ENCODE measurements around the gene PITRM1.
"Not testable (repeated sequence)": the region's sequence is repeated elsewhere in the genome, so short reads cannot be mapped to it uniquely, and the experiment has no call there.

The PITRM1 gene

GRCh38 chr10:3122034-3122433 is 50.5 kb downstream of the PITRM1 start:
- DNase-seq, result no peak

DNA sequence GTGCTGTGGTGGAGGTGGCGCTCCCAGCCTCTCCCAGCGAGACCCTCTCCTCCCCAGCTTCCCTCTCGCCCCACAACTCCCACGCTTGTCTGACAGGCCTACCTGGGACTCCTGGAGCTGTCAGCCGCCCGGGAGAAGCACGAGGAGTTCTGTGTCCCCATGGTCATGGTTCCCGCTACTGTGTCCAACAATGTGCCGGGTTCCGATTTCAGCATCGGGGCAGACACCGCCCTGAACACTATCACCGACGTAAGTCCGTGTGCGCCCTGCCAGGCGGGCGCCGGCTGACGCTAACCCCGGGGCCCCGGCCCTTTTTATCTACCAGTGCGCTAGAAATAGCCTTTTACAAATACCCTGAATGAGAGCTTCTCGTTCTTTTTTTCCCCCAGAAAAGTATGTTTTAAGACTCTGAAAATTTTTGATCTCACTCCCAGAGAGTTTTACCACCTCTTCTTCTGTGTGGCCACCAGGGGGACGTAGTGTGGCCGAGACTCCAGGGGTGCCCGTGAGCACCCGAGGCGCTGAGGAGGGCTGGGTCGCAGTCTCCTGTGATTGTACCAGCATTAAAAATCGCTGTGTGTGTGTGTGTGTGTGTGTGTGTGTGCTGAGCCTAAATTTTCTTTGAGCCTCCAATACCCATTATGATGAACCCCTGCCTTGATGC is 52.7 kb downstream of the PITRM1 start:
- DNase-seq, result no peak

GRCh38 chr10:3118641-3119091 is 53.9 kb downstream of the PITRM1 start:
- no peak for DNase-seq

DNA sequence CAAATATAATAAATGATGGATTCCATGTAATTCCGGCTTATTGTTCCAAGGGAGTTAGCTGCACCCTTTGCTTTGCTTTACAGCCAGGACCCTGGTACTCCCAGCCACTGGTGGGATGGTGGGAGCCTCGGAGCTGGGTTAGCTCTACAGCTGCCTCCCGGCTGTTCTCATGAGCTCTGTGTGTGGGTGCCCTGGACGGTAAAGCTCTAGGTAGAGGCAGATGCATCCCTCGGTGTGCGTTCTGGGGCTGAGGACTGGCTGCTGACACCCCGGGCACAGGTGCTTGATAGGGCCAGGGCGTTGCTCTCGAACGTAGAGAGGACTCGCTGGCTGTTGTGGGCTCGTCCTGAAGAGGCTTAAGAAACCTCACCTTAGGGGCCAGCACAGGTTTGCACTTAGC is 55.1 kb downstream of the PITRM1 start:
- DNase-seq, result no peak

GRCh38 chr10:3116508-3117100 is 56.0 kb downstream of the PITRM1 start:
- no peak for DNase-seq

DNA sequence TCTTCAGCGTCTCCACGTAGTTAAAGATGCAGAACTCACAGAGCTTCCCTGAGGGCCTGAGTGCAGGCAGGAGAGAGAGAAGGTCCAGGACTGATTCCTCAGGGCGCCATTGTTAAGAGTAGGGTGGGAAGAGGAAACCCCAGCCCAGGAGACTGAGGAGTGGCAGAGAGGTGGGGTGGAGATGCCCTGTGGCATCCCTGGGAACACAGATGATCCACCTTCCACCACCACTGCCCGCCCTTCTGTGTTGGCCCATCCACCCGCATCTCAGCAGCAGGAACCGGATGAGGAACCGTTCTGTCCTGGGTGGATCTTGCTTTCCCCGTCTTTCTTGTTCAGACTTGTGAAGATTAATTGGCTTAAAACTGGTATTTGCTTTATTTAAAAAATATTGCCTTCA is 56.9 kb downstream of the PITRM1 start:
- DNase-seq, result no peak

DNA sequence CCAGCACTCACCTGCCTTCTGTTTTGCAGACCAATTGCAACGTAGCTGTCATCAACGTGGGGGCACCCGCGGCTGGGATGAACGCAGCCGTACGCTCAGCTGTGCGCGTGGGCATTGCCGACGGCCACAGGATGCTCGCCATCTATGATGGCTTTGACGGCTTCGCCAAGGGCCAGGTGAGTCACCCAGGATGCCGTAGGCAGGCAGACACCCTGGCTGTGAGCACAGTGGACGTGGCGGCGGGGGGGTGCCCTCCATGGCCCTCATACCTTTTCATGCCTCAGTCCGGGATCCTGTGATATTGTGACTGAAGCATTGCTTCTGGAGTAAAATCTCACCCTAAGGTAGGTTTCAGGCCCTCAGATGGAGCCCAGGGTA is 59.2 kb downstream of the PITRM1 start:
- no peak for DNase-seq

- peak in 6 of 14 donors; percentile 13 to 46 (median 28) for DNase-seq
These were observed 60.9 kb downstream of the PITRM1 start for GRCh38 chr10:3111621-3112163.

GRCh38 chr10:3110782-3111620 is 61.6 kb downstream of the PITRM1 start:
- no peak for DNase-seq

DNA sequence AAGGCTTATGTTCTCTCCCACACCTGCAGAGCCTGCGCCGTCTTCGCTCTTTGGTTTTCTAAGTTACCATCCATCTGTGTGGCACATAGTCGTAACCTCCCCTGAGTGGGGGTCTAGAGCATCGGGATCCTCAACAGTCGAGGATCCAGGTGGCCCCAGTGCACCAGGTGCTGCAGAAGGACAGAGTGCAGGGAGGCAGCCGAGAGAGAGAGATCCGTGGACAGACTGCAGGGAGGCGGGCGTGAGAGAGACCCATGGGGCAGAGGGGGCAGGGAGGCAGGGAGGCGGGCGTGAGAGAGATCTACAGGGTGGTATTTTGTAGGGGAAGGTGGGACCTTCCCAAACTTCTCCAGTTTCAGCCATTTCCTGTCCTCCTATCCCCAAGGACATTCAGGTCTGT is 62.9 kb downstream of the PITRM1 start:
- DNase-seq, result no peak

GRCh38 chr10:3109196-3109595 is 63.4 kb downstream of the PITRM1 start:
- no peak for DNase-seq

GRCh38 chr10:3108575-3109105 is 63.9 kb downstream of the PITRM1 start:
- DNase-seq, result no peak

GRCh38 chr10:3108033-3108432 is 64.5 kb downstream of the PITRM1 start:
- DNase-seq, result no peak

DNA sequence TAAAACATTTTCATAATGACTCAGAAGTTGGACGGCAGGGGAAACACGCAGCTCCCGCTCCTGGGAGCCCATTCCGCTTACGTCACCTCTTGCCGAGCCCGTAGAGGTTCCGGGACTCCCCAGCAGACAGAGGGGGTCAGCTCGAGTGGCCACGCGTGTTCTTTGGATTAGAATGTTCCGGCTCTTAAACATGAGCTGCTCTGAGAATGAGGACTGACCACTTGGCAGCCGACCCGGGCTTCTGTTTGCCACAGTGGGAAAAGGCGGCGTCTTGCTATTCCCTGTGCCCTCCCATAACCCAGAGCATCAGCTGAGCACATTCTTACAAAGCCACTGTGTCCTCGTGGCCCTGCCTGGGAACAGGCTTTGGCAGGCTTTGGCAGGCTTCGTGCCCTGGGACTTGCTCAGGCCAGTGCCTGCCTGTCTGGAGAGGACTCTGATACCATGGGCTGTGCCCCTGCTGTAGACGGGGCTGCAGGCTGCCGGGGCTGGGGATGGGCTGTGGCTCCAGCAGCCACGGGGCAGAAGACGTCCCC is 65.1 kb downstream of the PITRM1 start:
- DNase-seq, result peak in 13 of 14 donors; percentile 25 to 94 (median 84)

DNA sequence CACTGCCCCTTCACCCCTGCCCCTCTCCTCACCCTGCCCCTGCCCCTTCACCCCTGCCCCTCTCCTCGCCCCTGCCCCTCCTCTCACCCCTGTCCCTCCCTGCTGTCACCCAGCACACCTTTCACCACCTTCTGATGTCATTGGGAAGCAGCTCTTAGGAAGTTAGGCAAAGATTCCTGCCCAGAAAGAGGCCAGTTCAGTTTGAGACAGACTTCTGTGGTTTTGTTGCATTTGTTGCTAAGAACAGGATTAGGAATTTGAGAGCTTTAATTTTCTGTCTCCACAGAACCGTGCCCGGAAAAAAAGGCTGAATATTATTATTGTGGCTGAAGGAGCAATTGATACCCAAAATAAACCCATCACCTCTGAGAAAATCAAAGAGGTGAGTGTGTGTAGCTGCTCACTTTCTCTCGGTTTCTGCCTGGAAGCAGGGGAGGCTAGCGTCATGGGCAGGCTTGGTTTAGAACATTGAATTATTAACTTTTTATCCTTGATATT is 65.6 kb downstream of the PITRM1 start:
- no peak for DNase-seq

- not testable (repeated sequence) for DNase-seq
These were observed 66.3 kb downstream of the PITRM1 start for GRCh38 chr10:3106328-3106727.

DNA sequence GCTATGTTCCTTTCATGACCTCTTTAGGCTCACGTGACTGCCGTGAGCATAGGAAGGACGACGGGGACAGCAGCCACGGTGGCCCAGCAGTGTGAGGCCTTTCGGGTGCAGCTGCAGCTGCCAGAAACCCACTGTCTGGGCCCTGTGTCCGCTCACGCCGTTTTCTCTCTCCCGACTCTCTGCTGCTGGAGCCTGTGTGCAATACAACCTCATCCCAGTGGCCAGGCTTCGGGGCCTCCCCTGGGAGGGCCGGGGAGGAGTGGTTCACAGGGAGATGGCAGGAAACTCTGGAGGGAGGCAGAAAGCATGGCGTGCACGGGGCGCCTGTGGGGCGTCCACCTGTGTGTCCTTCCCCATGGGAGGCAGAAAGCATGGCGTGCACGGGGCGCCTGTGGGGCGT is 66.7 kb downstream of the PITRM1 start:
- no peak for DNase-seq

DNA sequence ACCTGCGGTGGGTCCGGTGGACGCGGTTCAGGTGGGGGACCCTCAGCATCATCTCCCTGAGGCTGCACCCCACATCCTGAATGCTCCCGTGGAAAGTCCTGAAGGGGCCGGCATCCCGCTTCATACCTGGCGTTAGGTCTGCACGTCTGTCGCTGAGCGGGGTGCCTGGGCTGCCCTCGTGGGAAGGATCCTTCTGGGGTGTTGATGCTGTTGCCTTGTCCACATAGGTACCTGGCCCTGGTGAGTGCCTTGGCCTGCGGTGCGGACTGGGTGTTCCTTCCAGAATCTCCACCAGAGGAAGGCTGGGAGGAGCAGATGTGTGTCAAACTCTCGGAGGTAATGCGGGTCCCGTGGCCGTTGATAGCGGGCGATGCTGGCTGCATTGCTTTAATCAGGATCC is 67.4 kb downstream of the PITRM1 start:
- no peak for DNase-seq

DNA sequence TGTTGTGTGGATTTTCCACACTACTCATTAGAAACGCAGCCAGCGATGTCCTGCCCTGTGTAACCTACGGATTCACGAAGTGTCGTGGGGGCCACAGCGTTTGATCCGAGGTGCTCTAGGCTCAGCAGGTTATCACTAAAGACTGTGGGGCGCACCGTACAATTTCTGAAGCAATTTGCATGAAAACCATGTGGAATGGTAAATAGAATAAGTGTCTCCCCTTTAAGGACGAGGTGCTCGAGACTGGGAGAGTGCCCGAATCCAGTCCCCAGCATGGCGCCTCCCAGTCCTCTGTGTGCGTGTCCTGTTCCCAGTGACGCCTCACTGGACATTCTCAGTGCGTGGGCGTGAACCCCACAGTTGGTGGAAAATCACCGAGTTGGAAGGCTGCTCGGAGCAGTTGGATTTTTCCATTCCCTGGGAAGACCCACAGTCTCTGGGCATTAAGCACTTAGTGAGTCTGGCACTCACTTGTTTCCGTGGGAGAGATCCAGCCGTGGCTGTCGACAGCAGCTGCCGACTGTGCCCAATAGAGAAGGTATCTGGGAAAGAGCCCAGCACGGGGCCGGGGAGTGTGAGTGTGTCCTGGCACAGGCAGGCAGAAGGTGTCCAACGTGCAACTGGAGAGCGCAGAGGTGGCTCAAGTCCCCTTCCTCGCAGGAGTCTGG is 68.2 kb downstream of the PITRM1 start:
- peak in 10 of 14 donors; percentile 16 to 88 (median 40) for DNase-seq

DNA sequence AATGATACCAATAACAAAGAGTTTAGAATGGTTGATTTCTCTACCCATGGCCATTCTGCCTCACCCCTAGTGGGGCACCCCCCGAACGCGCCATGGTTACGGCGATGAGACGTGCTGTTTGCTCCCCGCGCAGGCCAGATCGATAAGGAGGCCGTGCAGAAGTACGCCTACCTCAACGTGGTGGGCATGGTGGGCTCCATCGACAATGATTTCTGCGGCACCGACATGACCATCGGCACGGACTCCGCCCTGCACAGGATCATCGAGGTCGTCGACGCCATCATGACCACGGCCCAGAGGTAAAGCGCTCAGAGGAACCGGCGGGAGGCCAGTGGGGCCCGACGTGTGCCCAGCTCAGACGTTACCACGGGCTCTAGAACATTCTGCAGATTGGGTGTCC is 68.9 kb downstream of the PITRM1 start:
- no peak for DNase-seq

- peak in 4 of 14 donors; percentile 11 to 70 (median 42) for DNase-seq
These were observed 69.7 kb downstream of the PITRM1 start for GRCh38 chr10:3102720-3103427.
